Mammary epithelial cell (primary cell): ENCODE results near the gene DGKZ.

Experiments
- EZH2 ChIP-seq: IDR thresholded peaks from 2 replicates; pipeline ENCODE4 v1.6.1; 2012; ENCODE audit warnings: low read length, inconsistent platforms, borderline replicate concordance
- TF ChIP-seq, protein P1 (sequence below), 2 donors: IDR thresholded peaks in 1 of 2; conservative IDR thresholded peaks in 1 of 2; 2 replicates each; pipeline ENCODE4 v1.5.1; 2011 to 2012; ENCODE audit warnings: inconsistent platforms in 2 of 2, low read length in 2 of 2, mild to moderate bottlenecking in 2 of 2, control low read depth in 1 of 2, low read depth in 1 of 2; ENCODE audit not compliant: insufficient read depth in 1 of 2; ENCODE audit errors: extremely low read depth in 1 of 2

DNA sequence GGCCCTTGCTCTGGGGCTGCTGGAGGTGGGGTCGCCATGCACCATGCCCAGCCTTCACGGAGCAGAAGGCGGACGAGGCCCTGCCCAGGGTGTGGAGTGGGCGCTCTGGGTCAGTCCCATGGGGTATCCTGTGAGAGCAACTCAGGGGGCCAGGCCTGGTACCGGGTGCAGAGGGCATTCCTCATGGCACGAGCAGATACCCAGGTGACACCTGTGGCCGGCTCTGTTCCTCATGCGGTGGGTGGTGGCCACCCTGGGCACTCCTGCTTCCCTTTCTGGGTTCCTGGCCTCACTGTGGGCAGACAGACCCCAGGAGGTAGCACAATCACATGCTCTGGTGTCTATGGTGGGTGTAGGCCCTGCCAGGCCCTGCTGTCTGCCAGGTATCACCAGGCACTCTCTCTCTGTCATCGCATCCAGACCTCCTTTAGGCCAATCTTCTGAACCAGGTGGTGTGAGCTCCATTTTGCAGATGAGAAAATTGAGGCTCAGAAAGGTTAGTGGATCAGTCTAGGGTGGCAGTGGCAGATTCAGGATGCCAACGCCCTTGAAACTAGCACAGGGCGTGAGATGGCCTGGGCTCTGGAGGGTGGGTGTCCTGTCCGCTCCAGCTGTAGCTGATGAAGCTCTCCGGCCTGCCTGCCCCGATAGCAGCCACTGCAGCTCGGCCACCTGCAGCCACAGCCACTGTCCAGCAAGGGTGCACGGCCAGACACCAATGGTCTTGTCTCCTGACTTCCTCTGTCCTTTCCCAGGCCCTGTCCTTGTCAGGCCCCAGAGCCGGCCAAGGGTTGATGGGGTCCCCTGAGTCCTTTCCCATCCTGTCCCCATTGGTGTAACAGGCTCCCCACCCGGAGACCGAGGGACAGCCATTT, 15.1 kb downstream of the DGKZ start:
- TF ChIP-seq, protein P1, sequence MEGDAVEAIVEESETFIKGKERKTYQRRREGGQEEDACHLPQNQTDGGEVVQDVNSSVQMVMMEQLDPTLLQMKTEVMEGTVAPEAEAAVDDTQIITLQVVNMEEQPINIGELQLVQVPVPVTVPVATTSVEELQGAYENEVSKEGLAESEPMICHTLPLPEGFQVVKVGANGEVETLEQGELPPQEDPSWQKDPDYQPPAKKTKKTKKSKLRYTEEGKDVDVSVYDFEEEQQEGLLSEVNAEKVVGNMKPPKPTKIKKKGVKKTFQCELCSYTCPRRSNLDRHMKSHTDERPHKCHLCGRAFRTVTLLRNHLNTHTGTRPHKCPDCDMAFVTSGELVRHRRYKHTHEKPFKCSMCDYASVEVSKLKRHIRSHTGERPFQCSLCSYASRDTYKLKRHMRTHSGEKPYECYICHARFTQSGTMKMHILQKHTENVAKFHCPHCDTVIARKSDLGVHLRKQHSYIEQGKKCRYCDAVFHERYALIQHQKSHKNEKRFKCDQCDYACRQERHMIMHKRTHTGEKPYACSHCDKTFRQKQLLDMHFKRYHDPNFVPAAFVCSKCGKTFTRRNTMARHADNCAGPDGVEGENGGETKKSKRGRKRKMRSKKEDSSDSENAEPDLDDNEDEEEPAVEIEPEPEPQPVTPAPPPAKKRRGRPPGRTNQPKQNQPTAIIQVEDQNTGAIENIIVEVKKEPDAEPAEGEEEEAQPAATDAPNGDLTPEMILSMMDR (conservative IDR thresholded peaks at IDR 0.05 in 1 of 2, IDR thresholded peaks at IDR 0.05 in 1 of 2; ENCODE audit: extremely low read depth in 1 of 2, insufficient read depth in 1 of 2, low read depth in 1 of 2, low read length in 2 of 2), result no peak
- no peak for TF ChIP-seq EZH2
